ENCODE measurements around the gene AIPL1.

Gene AIPL1

DNA sequence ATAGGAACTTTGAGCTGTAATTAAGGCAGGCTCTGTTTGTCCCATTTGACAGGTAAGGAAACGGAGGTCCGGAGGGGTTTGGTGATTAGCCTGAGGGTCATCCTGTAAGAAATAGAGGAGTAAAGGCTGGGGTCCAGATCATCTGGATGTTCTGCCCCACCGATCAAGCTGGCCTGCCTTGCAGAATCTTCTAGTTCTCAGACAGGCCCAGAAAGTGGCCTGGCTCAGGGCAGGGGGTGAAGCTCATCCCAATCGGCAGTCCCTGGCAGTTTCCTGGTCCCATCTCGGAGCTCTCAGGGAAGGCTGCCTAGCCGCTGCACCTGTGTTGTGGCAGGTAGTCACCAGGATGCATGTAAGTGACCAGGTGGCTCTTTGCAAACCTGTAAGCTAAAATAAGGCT, 13.6 kb upstream of the AIPL1 start:
- no peak for DNase-seq

DNA sequence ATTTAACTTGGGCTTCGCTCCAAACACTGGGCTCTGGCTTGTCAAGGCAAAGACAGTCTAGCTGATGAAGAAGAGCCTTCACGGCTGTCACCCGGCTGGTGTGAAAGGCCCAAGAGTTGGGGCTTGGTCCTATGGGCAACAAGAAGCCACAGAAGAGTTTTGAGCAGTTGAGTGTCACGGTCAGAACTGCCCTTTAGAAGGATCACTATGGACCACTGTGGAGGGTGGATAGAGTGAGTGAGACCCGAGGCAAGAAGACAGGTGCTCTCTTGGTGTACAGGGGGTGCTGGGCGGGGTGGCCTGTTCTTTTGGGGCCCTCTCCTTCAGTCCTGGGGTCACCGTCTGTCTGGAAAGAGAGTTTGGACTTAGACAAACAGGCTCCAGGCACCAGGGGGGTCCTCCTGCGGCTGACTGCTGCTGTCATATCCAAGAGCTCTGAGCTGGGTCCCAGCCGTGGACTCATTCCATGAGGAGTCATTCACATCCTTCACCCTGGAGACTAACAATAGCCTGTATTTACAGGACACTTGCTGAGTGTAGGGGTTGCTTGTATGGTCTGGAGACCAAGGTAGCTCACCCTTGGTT, 11.7 kb upstream of the AIPL1 start:
- DNase-seq: no peak

DNA sequence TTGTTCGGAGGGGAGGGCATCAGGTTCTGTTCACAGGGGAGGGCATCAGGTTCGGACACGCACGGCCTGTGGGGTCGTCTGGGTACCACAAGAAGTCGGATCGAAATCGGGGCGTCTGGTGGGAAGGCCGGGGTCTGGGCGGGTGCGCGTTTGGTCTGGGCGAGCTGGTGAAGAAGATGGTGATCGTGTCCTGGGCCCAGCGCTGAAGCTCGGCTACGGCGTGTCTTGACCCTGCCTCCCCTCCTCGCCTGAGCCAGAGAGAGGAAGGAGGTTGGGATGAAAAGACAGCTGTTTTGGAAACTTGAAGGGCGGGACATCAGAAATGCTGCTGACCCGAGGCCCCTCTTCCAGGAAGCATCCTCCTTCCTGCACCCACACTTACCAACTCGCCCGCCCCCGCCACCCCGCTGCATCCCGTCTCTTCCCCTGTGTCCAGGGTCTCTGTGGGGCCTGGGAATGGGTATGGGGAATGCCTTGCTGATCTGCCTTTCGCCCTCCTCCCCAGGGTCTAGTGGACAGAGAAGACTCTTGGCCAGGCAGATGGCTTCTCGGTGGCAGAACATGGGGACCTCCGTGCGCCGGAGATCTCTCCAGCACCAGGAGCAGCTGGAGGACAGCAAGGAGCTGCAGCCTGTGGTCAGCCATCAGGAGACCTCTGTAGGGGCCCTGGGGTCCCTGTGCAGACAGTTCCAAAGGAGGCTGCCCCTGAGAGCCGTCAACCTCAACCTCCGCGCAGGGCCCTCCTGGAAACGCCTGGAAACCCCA, 9.8 kb upstream of the AIPL1 start:
- DNase-seq: no peak

DNA sequence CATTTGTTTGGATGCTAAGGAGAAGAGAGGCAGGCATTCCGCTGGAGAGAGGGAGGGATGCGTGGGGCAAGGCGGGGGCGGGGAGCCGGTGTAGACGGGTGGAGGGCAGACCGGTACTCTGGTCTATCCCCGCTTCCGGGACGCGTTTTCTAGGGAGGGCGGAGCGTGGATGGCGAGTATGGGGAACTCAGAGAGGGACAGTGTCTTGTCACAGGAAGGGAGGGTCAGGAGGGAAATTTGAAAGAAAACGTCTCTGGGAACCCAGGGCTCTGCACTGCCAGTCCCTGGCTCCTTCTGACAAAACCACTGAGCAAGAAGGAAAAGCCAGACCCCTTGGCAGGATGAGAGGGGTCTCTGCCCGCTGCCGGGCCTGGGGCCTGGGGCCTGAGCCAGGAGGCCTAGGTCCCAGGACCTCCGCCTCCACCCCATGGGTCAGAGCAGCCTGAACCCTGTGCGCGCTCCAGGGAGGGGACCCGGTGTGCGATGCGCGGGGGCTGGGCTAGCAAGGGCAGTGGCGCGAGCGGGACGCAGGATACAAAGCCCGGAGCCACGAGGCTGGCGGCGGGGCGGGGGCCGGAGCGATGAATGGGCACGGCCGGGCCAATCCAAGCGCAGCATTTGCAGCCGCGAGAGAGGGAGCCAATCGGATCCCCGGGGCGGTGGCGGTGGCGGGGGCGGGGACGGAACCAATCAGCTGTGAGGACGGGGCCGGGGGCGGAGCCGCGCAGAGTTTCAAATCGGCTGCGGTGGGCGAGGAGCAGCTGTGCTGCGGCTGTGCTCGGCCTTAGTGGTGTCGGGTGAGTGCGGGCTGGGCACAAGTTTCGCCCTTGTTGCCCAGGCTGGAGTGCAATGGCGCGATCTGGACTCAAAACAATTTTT, 9.0 kb upstream of the AIPL1 start, which contains the start of gene PIMREG:
TSS of gene PIMREG (plus strand) at position 764 of the 879 bp plus-strand sequence. CDS start 656 bp downstream, outside the sequence.
- DNase-seq: peak; percentile 91

DNA sequence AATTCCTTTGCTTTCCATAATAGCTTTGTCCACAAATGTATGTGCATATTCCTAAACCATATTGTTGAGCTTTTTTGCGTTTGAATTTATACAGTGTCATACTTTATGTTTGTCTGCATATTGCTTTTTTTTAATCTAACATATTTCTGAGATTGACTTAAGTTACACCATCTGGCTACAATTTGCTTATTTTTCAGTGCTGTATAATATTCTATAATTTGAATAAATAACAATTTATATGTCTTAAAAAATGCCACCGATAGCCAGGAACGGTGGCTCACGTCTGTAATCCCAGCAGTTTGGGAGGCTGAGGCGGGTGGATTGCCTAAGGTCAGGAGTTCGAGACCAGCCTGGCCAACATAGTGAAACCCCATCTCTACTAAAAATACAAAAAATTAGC, 7.9 kb upstream of the AIPL1 start:
- no peak for DNase-seq

DNA sequence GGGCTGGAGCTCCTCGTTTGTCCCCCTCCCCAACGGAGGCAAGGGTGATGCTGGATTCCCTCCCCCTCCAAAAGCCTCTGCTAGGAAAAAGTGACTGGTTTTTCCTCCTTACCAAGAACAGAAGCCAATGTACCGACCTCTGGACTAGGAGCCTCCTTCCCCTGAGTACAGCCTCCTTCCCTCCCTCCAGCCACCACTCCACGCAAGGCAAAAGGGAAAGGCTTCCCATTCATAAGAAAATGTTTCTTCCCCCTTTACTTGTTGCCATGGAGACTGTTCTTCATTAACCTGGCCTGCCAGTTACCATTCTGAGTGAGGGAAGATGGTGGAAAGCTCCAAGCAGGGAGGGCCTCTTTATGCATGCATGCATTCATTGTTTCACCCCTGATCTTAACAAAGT, 5.0 kb upstream of the AIPL1 start:
- DNase-seq: no peak

DNA sequence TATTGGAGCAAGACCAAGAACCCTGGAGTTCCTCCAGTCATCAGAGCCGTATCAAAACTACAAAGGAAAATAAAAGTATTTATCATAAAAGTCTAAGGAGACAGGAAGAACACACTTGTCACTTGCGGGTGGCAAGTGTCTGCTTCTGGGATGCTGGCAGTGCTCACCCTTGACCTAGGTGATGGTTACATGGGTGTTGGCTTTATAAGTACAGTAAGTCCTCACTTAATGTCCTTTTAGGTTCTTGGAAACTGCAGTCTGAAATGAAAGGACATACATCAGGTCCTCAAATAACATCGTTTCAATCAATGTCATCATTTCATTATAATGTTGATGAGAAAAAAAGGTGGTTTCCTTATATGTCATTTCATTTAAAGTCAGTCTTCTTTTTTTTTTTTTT, 3.0 kb upstream of the AIPL1 start:
- DNase-seq: no peak

DNA sequence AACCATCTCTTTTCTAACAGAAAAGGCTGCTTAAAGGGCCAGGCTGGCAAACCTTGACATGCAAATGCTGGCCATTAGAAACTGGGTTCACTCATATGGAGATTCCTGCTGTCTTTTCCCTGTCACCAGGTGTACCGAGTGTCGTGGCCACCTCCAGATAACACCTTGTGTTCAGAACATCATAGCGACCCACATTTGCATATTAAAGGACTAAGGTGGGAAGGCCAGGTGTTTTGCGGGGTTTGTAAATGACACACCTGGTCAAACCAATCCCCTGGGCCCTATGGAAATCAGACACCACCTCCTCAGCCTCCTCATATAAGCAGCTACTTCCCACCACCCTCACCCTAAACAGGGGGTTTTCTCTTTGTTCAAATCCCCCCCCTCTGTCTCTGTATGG, 2.5 kb upstream of the AIPL1 start:
- DNase-seq: no peak

DNA sequence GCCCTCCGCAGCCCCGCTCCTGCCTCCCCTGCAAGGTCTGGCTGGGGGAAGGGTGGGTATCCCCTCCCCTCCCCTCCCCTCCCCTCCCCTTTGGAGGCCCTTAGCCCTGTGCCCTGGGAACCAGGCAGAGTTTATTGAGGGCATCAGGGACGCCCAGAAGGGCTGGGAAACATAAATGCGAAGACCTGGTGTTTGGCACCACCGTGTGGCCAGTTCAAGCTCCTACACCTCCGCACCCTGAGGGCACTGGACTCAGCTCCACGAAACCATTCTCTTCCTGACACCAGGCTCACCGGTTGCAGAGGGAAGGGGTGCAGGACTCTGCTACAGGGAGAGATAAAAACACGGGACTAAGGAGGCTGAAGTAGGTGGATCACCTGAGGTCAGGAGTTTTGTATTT, 1.0 kb upstream of the AIPL1 start:
- DNase-seq: peak; percentile 55

DNA sequence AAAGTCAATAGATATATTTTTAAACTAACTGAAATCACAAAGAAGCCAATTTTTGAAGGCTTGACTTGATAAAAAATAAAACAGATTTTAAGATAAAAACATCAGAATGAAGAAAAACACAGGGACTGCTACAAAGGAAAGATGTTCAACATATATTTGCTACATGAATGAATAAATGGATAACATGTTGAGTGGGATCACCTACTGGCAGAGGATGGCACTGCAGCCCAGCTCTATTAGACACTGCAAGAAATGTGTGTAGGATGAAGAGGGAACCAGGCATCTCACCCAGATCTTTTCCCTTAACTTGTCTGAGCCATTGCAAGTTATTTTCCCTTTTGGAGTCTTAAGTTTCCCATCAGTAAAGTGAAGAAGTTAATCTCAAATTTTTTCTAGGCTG, 4.2 kb downstream of the AIPL1 start:
- no peak for DNase-seq

DNA sequence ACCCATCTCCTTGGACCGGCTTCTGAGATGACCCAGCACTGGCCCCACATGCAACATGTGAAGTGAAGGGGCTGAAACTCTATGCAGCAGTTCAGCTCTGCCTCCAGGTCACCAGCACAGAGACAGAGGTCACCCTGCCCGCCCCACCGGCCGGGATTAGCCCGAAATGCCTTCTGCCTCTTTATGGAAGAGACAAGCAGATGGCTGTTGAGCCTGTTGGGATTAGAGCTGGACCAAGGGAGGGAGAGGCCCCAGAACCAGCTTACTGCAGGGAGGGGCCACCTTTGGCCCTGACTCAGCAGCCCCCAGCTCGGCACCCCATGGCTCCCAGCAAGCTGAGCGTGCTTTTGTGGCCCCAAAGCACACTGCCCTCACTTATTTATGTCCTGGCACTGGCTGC, 5.7 kb downstream of the AIPL1 start:
- DNase-seq: no peak

DNA sequence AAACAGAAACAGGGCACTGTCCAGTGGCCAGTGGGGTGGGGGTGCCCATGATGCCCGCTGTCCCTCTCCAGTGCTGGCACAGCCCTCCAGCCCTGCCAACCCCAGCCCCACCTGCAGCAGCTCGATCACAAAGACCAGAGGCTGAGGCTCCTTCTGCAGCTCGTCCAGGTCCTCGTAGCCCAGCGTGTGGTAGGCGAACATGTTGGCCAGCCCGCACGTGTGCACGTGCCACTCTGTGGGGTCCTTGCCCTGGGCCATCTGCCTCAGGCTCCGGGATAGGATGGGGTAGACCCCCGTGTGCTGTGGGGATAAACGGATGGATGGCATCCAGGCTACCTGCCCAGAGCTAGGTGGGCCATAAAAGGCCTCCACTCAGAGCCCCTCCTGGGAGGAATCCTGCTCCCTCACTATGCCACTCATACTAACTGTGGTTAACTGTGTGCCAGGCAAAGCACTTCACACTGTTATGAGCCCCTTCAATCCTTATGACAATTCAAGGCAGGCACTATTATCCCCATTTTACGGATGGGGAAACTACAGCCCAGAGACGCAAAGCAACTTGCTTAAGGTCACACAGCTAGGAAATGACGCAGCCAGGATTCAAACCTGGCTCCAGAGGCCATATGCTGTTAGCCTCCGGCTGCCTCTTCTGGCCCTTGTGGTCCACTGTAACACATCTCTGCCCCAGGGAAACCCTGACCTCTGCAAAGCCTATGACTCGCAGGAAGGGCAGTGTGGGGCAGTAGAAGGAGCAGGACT, 6.5 kb downstream of the AIPL1 start:
- DNase-seq: no peak

DNA sequence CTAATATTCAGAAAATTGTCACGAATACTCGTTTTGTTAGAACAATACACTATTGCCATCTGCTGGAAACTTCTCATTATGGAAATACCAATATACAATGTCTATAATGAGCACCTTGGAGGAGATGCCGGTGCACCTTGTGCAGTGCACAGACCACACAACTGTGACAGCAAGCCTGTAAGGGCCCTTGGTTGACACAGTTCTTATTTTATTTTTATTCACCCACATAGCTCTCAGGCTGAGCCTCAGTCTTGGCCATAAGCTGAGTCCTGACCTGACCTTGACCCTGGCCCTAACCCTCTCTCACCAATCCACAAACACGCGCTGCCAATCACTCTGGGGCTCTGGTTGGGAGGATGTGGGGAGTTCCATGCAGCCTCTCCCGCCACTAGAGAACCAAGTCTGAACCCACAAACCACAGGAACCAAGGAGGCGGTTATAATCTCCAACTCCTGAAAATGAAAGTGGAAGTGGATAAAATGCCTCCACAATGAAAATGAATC, 7.6 kb downstream of the AIPL1 start:
- no peak for DNase-seq

DNA sequence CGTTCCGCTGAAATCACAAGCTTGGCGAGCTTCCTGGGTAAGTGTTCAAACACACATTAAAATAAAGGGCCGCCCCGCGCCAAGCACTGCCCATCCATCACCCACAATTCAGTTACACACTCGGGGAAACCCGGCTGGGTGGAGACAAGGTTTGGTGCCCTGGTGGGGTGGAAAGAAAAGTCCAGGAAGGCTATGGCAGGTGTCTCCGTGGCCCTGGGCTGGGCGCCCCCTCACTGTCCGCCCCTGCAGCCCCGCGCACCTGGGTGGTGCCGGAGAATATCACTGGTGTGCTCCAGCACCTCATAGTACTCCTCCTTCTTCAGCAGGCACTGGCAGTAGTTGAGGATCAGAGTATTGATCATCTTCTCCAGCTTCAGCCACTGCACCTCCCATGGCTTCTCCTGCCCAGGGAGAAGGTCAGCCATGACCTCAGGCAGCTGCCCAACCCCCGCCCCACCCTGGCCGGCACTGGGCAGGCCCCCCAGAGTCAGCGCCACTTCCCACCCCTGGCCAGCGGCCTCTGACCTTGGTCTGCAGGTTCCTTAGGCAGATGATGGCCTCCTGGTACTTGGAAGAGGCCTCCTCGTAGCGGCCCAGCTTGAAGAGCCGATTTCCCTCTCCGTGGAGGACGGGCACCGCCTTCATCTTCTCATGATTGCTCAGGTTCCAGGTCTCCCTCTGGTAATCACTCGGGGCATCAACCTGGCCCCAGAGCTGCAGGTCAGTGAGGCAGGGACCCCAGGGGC, 8.4 kb downstream of the AIPL1 start:
- DNase-seq: no peak

DNA sequence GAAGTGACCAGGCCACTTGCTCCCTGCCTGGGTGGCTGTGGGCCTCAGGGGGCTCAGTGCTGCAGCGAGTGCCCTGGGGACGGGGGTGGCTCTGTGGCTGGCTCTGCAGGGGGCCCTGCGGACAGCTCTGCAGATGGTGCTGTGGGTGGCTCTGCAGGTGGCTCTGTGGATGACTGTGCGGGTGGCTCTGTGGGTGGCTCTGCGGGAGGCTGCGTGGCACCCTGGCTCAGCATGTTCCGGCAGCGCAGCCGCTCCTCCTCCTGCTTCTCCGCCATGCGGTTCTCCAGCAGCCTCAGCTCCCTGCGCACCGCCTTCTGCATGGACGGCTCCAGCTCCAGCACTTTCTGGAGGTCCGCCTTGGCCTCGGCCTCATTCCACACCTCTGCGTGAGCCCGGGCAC, 9.5 kb downstream of the AIPL1 start:
- DNase-seq: no peak

DNA sequence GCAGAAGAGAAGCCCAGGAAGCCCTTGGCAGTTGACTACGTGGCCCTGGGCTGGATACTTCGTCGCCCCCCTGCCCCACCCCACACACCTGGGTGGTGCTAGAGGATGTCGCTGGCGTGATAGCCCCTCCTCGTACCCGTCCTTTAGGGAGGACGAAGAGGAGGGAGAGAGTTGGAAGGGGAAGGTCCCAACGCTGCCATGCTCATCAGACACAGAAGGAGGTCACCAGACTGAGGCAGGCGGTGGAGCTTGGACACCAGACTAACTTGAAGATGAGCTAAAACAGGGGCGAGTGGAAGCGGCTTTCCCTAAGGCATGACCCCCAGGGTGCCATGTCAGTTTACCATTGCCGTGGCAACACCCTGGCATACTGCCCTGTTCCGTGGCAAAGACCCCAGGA, 11.0 kb downstream of the AIPL1 start:
- no peak for DNase-seq

DNA sequence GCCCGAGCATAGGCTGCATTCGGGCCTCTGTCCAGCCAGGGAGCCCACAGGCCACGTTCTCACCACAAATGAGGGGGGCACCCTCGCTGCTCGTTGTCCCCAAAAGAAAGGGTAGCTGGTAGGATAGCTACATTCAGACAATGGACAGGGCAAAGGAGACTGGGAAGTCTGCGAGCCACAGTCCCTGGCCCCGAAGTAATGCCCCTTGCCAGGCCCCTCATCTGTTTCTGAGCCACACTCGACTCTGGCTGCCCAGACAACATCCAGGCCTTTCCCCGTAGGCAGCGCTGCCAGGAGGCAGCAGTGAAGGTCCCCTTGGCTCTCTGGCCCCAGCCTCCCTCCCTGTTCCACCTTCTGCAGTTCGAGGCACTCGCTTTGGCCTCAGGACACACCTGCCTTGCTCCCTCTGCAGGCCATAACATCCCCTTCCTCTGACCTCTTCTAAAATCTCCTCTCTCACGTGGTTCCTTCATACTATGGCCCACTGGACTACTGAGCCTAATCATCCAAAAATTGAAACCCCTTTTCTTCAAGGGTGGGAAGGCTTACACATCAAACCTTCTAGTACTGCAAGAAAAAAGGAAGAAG, 12.2 kb downstream of the AIPL1 start:
- no peak for DNase-seq

DNA sequence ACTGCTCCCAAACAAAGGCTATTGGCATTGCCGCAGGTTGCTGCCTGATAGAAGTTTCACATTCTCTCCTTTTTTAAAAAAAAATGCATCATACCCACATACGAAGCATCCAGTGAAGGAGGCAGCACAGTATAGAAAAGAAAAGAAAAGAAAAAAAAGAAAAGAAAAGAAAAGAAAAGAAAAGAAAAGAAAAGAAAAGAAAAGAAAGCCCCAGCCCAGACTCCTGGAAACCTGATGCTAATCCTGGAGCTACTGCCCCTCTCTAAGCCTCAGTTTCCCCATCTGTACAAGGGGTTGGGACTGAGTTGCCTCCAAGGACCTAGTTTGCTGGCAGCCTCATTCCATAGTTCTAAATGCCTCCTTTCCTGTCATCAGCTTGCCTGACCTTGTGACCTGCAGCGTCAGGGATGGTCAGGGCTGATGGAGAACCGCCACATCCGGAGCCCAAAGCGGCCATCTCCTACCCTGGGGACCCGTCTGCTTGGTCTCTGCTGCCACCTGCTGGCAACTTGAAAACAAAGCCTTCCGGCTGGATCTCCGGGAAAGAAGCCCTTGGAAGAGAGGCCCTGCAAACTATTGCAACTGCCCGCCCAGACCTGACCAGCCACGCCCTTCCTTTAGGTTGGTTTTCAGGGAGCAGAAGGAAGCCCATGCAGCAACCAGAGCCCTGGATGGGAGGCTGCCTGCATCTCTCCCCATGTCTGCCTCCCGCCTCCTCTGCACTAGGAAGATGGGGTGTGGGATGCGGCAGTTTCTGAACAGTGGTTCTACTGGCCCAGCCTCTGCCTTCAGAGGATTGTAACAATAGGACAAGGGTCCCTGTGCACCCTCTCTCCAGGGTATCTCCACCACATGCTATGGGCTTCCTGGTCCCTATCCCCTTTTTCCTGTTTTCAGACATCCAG, 13.0 kb downstream of the AIPL1 start:
- DNase-seq: peak; percentile 67

DNA sequence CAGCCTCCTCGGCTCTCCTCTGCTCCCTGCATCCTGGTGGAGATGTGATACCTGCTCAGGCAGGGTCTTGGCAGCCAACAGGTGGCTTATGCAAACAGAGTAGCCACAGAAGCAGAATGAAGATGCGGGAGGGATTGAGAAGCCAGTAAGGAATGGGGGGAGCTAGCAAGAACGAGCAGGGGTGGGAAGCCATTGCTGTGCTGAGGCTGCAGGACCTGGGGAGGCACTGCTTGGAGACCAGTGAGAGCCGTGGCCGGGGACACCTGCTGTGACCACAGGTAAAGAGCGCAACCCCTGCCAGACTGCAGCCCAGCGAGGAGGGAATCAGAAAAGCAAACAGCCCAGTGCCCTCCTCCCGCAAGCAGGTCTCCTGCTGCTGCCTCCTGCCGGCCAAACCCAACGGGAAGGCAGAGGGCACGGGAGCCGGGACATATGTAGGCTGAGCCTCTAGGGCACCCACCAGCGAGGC, 14.7 kb downstream of the AIPL1 start:
- DNase-seq: no peak

DNA sequence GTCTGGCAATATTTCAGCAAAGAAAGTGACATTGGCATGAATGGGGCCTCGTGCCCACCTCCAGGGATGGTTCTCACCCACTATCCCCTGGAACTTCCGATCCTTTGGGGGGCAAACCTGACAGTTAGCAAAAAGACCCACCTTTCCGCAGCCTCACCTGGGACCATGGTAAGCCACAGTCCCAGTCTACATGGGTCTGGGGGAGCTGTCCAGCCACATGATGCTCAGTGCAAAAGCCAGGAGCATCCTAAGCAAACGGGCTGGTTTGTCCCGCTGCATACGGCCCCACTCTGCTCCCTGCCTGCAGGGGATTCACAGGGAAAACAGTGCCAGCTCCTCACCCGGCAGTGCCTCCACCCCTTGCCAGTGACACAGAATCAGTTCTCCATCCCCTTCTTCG, 19.3 kb downstream of the AIPL1 start:
- no peak for DNase-seq

DNA sequence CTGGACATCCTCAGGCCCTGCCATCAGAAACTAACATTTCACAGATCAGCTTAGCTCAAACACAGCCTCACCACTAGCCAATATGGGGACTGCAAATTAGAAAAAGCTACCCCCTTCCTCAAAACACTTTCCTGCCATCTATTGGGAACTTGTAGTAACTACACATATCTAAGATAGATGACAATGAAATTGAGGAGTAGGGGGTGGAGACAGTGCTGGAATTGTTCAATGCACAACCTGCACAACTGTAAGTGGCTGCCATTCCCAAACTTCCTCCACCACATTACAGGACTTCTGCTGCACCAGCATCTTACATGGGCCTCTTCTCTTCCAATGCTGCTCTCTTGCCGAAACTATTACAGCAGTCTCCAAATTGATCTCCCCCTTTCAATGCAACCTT, 21.9 kb downstream of the AIPL1 start:
- no peak for DNase-seq

Measured in activated gamma-delta T cell treated with Interleukin-2 at 50 U/mL for 16 hours (primary cell).